HepG2 (cell line): ENCODE results near the gene NCOA3. TPM values are rescaled to one million over a fixed set of nuclear protein-coding genes. Genes with fewer than 3 reads are reported as not detected.

Experiments used
- ATM ChIP-seq: fragments of 450-650 bp; IDR thresholded peaks from 2 replicates; pipeline ENCODE4 v1.7.1; 2017; ENCODE audit warnings: mild to moderate bottlenecking, borderline replicate concordance
- CREM ChIP-seq, 2 experiments: sonication (generic) in 1 of 2; formaldehyde crosslinking in 1 of 2; IDR thresholded peaks; 2 replicates each; pipeline versions ENCODE4 v1.4.0 to v1.6.1; 2016 to 2020; ENCODE audit warnings: antibody characterized with exemption in 1 of 2, mild to moderate bottlenecking in 1 of 2, missing genetic modification reagents in 1 of 2
- ETV6 ChIP-seq: sonication (generic); formaldehyde crosslinking; conservative IDR thresholded peaks from 2 replicates; pipeline ENCODE4 v1.4.0; 2020; ENCODE audit warnings: missing genetic modification reagents
- GATAD1 ChIP-seq: IDR thresholded peaks from 2 replicates; pipeline ENCODE4 v1.6.1; 2016; ENCODE audit warnings: missing genetic modification reagents, missing compliant biosample characterization
- HNRNPLL ChIP-seq: fragments of 200-400 bp; formaldehyde crosslinking; IDR thresholded peaks from 2 replicates; pipeline ENCODE4 v1.6.1; 2017; ENCODE audit warnings: mild to moderate bottlenecking, low read depth, low read length; ENCODE audit not compliant: poor library complexity, severe bottlenecking
- LCORL ChIP-seq, 2 experiments: fragments of 450-650 bp in 1 of 2; sonication (generic) in 1 of 2; formaldehyde crosslinking in 1 of 2; IDR thresholded peaks; 2 replicates each; pipeline versions ENCODE4 v1.5.0 to v1.6.1; 2017 to 2020; ENCODE audit warnings: antibody characterized with exemption in 1 of 2, missing genetic modification reagents in 1 of 2
- MAFG ChIP-seq: sonication (generic); formaldehyde crosslinking; IDR thresholded peaks from 2 replicates; pipeline ENCODE4 v1.5.1; 2020; ENCODE audit warnings: mild to moderate bottlenecking, missing genetic modification reagents
- MIXL1 ChIP-seq: IDR thresholded peaks from 2 replicates; pipeline ENCODE4 v1.6.1; 2016
- NFATC3 ChIP-seq: sonication (generic); formaldehyde crosslinking; IDR thresholded peaks from 2 replicates; pipeline ENCODE4 v1.5.1; 2020; ENCODE audit warnings: mild to moderate bottlenecking, missing genetic modification reagents
- NFIB ChIP-seq: sonication (generic); formaldehyde crosslinking; IDR thresholded peaks from 2 replicates; pipeline ENCODE4 v1.9.0; 2021; ENCODE audit warnings: missing genetic modification reagents, mild to moderate bottlenecking, borderline replicate concordance
- RAD21 ChIP-seq: fragments of 450-650 bp; formaldehyde crosslinking; IDR thresholded peaks from 2 replicates; pipeline ENCODE4 v1.5.0; 2020; ENCODE audit warnings: mild to moderate bottlenecking
- STAG1 ChIP-seq: sonication (generic); formaldehyde crosslinking; IDR thresholded peaks from 2 replicates; pipeline ENCODE4 v1.4.0; 2020; ENCODE audit warnings: missing genetic modification reagents
- ZNF282 ChIP-seq: fragments of 450-650 bp; IDR thresholded peaks from 2 replicates; pipeline ENCODE4 v1.6.1; 2018; ENCODE audit not compliant: partially characterized antibody
- ZNF432 ChIP-seq: sonication (generic); formaldehyde crosslinking; IDR thresholded peaks from 2 replicates; pipeline ENCODE4 v1.5.0; 2020; ENCODE audit warnings: missing genetic modification reagents, mild to moderate bottlenecking, borderline replicate concordance
- ZNF468 ChIP-seq: sonication (generic); formaldehyde crosslinking; IDR thresholded peaks from 2 replicates; pipeline ENCODE4 v1.8.0; 2022; ENCODE audit warnings: mild to moderate bottlenecking, moderate library complexity, missing genetic modification reagents
- polyA plus RNA-seq, 8 experiments: library from polyadenylated mRNA; depleted of rRNA in 3 of 8; stranded (reverse) in 7 of 8; unstranded in 1 of 8; fragments of >200 nt; fragmentation: Illumina TruSeq in 4 of 8; extraction: Trizol in 4 of 8; gene quantifications; 2 replicates each; pipeline versions ENCODE4 v1.2.1 to v1.2.3, GENCODE V29; 2011 to 2016; ENCODE audit warnings: low read depth in 4 of 8, missing spikeins in 1 of 8, mixed read lengths in 1 of 8; ENCODE audit not compliant: insufficient read depth in 1 of 8
- total RNA-seq, 5 experiments: library from RNA; depleted of rRNA; stranded (reverse); fragments of >200 nt; fragmentation: Illumina TruSeq; extraction: Trizol; gene quantifications; 2 replicates each; pipeline ENCODE4 v1.2.3, GENCODE V29; 2016; ENCODE audit warnings: low read depth in 1 of 5
- TF ChIP-seq, protein P1 (sequence below): sonication (generic); formaldehyde crosslinking; IDR thresholded peaks from 2 replicates; pipeline ENCODE4 v1.5.1; 2020; ENCODE audit warnings: mild to moderate bottlenecking, missing genetic modification reagents, moderate library complexity
- TF ChIP-seq, protein P2 (sequence below): sonication (generic); formaldehyde crosslinking; IDR thresholded peaks from 2 replicates; pipeline ENCODE4 v1.5.0; 2020; ENCODE audit warnings: mild to moderate bottlenecking, missing genetic modification reagents, moderate library complexity

NCOA3 gene
- total and polyA plus RNA-seq, 2 of the 13 experiments (the other 11 are each of a cell fraction or from before 2014, with no cell fraction given) = 35.0 to 56.8 TPM

DNA sequence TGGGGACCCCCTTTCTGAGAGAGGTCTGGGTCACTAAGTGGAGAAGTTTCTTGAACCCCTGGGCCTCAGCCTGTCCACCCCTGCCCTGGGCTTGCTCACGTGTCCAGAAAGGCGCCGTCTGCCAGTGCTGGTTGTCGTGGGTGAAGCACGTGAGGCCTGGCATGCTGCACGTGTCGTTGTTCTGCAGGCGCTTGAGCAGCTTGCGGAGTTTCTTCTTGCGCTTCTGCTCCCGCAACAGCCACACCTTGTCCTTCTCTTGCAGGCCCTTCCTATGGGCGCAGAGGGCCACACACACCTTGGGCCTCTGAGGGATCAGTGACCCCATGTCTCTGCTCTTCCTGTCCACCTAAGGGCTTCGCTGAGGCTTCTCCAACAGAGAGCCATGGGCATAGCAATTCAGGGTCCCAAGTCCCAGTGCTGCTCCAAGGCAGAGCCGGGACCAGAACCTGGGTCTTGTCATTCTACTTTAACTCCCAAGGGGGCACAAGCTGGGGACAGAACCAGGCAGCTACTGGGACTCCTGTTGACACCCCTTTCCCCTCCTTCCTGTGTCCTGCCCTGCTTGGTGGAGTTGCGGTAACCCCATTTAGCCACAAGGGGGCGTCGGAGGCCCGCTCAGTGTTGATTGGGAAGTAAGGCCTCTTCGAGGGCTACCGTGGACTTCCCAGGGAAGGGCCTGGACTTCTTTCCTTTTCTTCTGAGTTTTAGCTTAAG lies 161.8 kb downstream of the NCOA3 start (continued):
- peak; percentile 62; the same call in 1 of the 2 replicates for TF ChIP-seq GATAD1 (CRISPR knock-in tag)
- peak; percentile 95 for TF ChIP-seq STAG1
- peak; percentile 87; the same call in 1 of the 2 replicates for TF ChIP-seq RAD21 (CRISPR knock-in tag)
- no peak for TF ChIP-seq MAFG (CRISPR knock-in tag)
- TF ChIP-seq ETV6 (CRISPR knock-in tag) = 0 out of 2 replicates have a peak, but pooled peaks have one; percentile 37
- TF ChIP-seq LCORL (IDR thresholded peaks at IDR 0.05) = no peak
- TF ChIP-seq LCORL (CRISPR knock-in tag; IDR thresholded peaks at IDR 0.05) = 0 out of 2 replicates have a peak, but pooled peaks have one; percentile 38
- TF ChIP-seq, protein P1, sequence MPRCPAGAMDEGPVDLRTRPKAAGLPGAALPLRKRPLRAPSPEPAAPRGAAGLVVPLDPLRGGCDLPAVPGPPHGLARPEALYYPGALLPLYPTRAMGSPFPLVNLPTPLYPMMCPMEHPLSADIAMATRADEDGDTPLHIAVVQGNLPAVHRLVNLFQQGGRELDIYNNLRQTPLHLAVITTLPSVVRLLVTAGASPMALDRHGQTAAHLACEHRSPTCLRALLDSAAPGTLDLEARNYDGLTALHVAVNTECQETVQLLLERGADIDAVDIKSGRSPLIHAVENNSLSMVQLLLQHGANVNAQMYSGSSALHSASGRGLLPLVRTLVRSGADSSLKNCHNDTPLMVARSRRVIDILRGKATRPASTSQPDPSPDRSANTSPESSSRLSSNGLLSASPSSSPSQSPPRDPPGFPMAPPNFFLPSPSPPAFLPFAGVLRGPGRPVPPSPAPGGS (CRISPR knock-in tag) = peak; percentile 64
- TF ChIP-seq CREM (IDR thresholded peaks at IDR 0.05) = no peak
- no peak for TF ChIP-seq CREM (CRISPR knock-in tag; IDR thresholded peaks at IDR 0.05)
- TF ChIP-seq MIXL1 (CRISPR knock-in tag) = peak; percentile 38; the same call in 1 of the 2 replicates
- TF ChIP-seq HNRNPLL = peak; percentile 35
- no peak for TF ChIP-seq ATM
- TF ChIP-seq ZNF468 (CRISPR knock-in tag) = no peak
- TF ChIP-seq, protein P2, sequence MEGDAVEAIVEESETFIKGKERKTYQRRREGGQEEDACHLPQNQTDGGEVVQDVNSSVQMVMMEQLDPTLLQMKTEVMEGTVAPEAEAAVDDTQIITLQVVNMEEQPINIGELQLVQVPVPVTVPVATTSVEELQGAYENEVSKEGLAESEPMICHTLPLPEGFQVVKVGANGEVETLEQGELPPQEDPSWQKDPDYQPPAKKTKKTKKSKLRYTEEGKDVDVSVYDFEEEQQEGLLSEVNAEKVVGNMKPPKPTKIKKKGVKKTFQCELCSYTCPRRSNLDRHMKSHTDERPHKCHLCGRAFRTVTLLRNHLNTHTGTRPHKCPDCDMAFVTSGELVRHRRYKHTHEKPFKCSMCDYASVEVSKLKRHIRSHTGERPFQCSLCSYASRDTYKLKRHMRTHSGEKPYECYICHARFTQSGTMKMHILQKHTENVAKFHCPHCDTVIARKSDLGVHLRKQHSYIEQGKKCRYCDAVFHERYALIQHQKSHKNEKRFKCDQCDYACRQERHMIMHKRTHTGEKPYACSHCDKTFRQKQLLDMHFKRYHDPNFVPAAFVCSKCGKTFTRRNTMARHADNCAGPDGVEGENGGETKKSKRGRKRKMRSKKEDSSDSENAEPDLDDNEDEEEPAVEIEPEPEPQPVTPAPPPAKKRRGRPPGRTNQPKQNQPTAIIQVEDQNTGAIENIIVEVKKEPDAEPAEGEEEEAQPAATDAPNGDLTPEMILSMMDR (CRISPR knock-in tag) = peak; percentile 99
- TF ChIP-seq NFATC3 (CRISPR knock-in tag) = no peak
- no peak for TF ChIP-seq ZNF432
- TF ChIP-seq NFIB = 0 out of 2 replicates have a peak, but pooled peaks have one; percentile 28
- no peak for TF ChIP-seq ZNF282
